GM21529 (cell line): ENCODE measurements around the gene ERC2.

Source experiments
- ATAC-seq: cut with Tn5 transposase; IDR thresholded peaks from one replicate; pipeline ENCODE4 v1.9.1; 2021; ENCODE audit not compliant: unreplicated experiment

ERC2 gene

GRCh38 chr3:55574671-55575070 is 893.6 kb downstream of the ERC2 start:
- no peak for ATAC-seq

- no peak for ATAC-seq
Observed at GRCh38 chr3:55572816-55573215, 895.5 kb downstream of the ERC2 start.

- ATAC-seq, result no peak
Observed at GRCh38 chr3:55571913-55572312, 896.4 kb downstream of the ERC2 start.

GRCh38 chr3:55571216-55571813 is 897.0 kb downstream of the ERC2 start:
- no peak for ATAC-seq

- ATAC-seq, result no peak
Observed at GRCh38 chr3:55570271-55570711, 898.0 kb downstream of the ERC2 start.

- ATAC-seq, result no peak
Observed at GRCh38 chr3:55569033-55569599, 899.2 kb downstream of the ERC2 start.

GRCh38 chr3:55567615-55568014 is 900.7 kb downstream of the ERC2 start:
- ATAC-seq, result no peak

GRCh38 chr3:55567121-55567520 is 901.1 kb downstream of the ERC2 start:
- no peak for ATAC-seq

GRCh38 chr3:55565521-55565920 is 902.7 kb downstream of the ERC2 start:
- no peak for ATAC-seq

GRCh38 chr3:55564726-55565125 is 903.5 kb downstream of the ERC2 start:
- no peak for ATAC-seq

- no peak for ATAC-seq
Observed at GRCh38 chr3:55562700-55563099, 905.6 kb downstream of the ERC2 start.

GRCh38 chr3:55559500-55560423 is 908.5 kb downstream of the ERC2 start:
- no peak for ATAC-seq

- ATAC-seq, result no peak
Observed at GRCh38 chr3:55558316-55558715, 910.0 kb downstream of the ERC2 start.

GRCh38 chr3:55557549-55557948 is 910.7 kb downstream of the ERC2 start:
- no peak for ATAC-seq

GRCh38 chr3:55556619-55557537 is 911.4 kb downstream of the ERC2 start:
- no peak for ATAC-seq

- ATAC-seq, result no peak
Observed at GRCh38 chr3:55555873-55556618, 912.2 kb downstream of the ERC2 start.

GRCh38 chr3:55554634-55555425 is 913.4 kb downstream of the ERC2 start:
- ATAC-seq, result no peak

- no peak for ATAC-seq
Observed at GRCh38 chr3:55551644-55552043, 916.6 kb downstream of the ERC2 start.

GRCh38 chr3:55549177-55549576 is 919.1 kb downstream of the ERC2 start:
- no peak for ATAC-seq
